Neural cell (in vitro differentiated cells): ENCODE data around the gene PLA1A. TPM values are rescaled to one million over a fixed set of nuclear protein-coding genes. Genes with fewer than 3 reads are reported as not detected.

Experiments used
- H2AFZ ChIP-seq: fragments of 200-600, 300-800 bp; sonication (generic), shearing (Covaris generic); 2 replicates; pipeline ENCODE4 v1.6.0; 2014; ENCODE audit warnings: low read depth, mild to moderate bottlenecking, antibody characterized with exemption, low read length, moderate library complexity
- H3F3A ChIP-seq: fragments of 200-600 bp; shearing (Covaris generic); 2 replicates; pipeline ENCODE4 v1.6.1; 2016; ENCODE audit warnings: mild to moderate bottlenecking, moderate library complexity, mixed read lengths, antibody characterized with exemption, low read length; ENCODE audit not compliant: insufficient read depth, poor library complexity, severe bottlenecking
- H3K27ac ChIP-seq: fragments of 200-600, 300-800 bp; sonication (generic), shearing (Covaris generic); 2 replicates; pipeline ENCODE4 v1.5.1; 2014; ENCODE audit warnings: mild to moderate bottlenecking, low read length, moderate library complexity
- H3K27me3 ChIP-seq: fragments of 300-800, 200-600 bp; sonication (generic), shearing (Covaris generic); 2 replicates; pipeline ENCODE4 v1.6.0; 2014; ENCODE audit warnings: mild to moderate bottlenecking, low read depth, low read length, moderate library complexity; ENCODE audit not compliant: insufficient read depth
- H3K36me3 ChIP-seq: fragments of 300-800, 200-600 bp; sonication (generic), shearing (Covaris generic); 2 replicates; pipeline ENCODE4 v1.5.1; 2014; ENCODE audit warnings: mild to moderate bottlenecking, antibody characterized with exemption, low read length, moderate library complexity; ENCODE audit not compliant: insufficient read depth
- H3K4me2 ChIP-seq: fragments of 300-800, 200-600 bp; sonication (generic), shearing (Covaris generic); 2 replicates; pipeline ENCODE4 v1.6.0; 2014; ENCODE audit warnings: mild to moderate bottlenecking, low read length
- H3K4me3 ChIP-seq: fragments of 300-800, 200-600 bp; sonication (generic), shearing (Covaris generic); 2 replicates; pipeline ENCODE4 v1.5.1; 2014; ENCODE audit warnings: mild to moderate bottlenecking, low read length, moderate library complexity
- H3K79me2 ChIP-seq: fragments of 200-600 bp; shearing (Covaris generic); replicated peaks from 2 replicates; pipeline ENCODE4 v1.6.0; 2014; ENCODE audit warnings: mild to moderate bottlenecking, low read length, moderate library complexity; ENCODE audit not compliant: insufficient read depth
- H3K9ac ChIP-seq: fragments of 300-800, 200-600 bp; sonication (generic), shearing (Covaris generic); 2 replicates; pipeline ENCODE4 v1.6.1; 2016; ENCODE audit warnings: mild to moderate bottlenecking, low read length, mixed read lengths
- H3K9me2 ChIP-seq: fragments of 200-600 bp; shearing (Covaris generic); 2 replicates; pipeline ENCODE4 v1.6.1; 2016; ENCODE audit warnings: mild to moderate bottlenecking, low read length, mixed read lengths; ENCODE audit not compliant: insufficient read depth
- H3K9me3 ChIP-seq: fragments of 200-600, 300-800 bp; sonication (generic), shearing (Covaris generic); 2 replicates; pipeline ENCODE4 v1.6.1; 2016; ENCODE audit warnings: mild to moderate bottlenecking, mixed run types, low read length, moderate library complexity, mixed read lengths
- H4K20me1 ChIP-seq: fragments of 200-600 bp; shearing (Covaris generic); 2 replicates; pipeline ENCODE4 v1.6.1; 2016; ENCODE audit warnings: mild to moderate bottlenecking, mixed run types; ENCODE audit not compliant: insufficient read depth
- EP300 ChIP-seq: fragments of 450-650 bp; conservative IDR thresholded peaks from 2 replicates; pipeline ENCODE4 v1.6.1; 2014; ENCODE audit warnings: antibody characterized with exemption, mild to moderate bottlenecking, moderate library complexity; ENCODE audit not compliant: poor library complexity, severe bottlenecking
- EZH2 ChIP-seq: fragments of 200-600, 300-800 bp; shearing (Covaris generic), sonication (generic); IDR thresholded peaks from 2 replicates; pipeline ENCODE4 v1.6.1; 2014; ENCODE audit warnings: antibody characterized with exemption, low read length, borderline replicate concordance, mild to moderate bottlenecking; ENCODE audit not compliant: insufficient read depth, poor library complexity, severe bottlenecking
- MXI1 ChIP-seq: fragments of 450-650 bp; conservative IDR thresholded peaks from 2 replicates; pipeline ENCODE4 v1.6.1; 2014; ENCODE audit warnings: antibody characterized with exemption, mild to moderate bottlenecking; ENCODE audit not compliant: poor library complexity, severe bottlenecking
- POLR2AphosphoS5 ChIP-seq: IDR thresholded peaks from 2 replicates; pipeline ENCODE4 v1.6.1; 2012
- RAD21 ChIP-seq: fragments of 450-650 bp; conservative IDR thresholded peaks from 2 replicates; pipeline ENCODE4 v1.6.1; 2014; ENCODE audit warnings: antibody characterized with exemption, mild to moderate bottlenecking, moderate library complexity
- SMC3 ChIP-seq: fragments of 450-650 bp; conservative IDR thresholded peaks from 2 replicates; pipeline ENCODE4 v1.6.1; 2014; ENCODE audit warnings: antibody characterized with exemption, mild to moderate bottlenecking, moderate library complexity; ENCODE audit not compliant: poor library complexity
- TAF1 ChIP-seq: IDR thresholded peaks from 2 replicates; pipeline ENCODE4 v1.6.1; 2012; ENCODE audit warnings: low read depth
- polyA plus RNA-seq: library from polyadenylated mRNA; depleted of rRNA; stranded (reverse); fragments of >200 nt; gene quantifications from 2 replicates; pipeline ENCODE4 v1.2.3, GENCODE V29; 2014
- TF ChIP-seq, protein P1 (sequence below): IDR thresholded peaks from 2 replicates; pipeline ENCODE4 v1.6.1; 2012; ENCODE audit warnings: borderline replicate concordance
- TF ChIP-seq, protein P2 (sequence below): fragments of 450-650 bp; IDR thresholded peaks from 2 replicates; pipeline ENCODE4 v1.5.1; 2014; ENCODE audit warnings: antibody characterized with exemption, mild to moderate bottlenecking, moderate library complexity; ENCODE audit not compliant: poor library complexity, severe bottlenecking

The PLA1A gene
- polyA plus RNA-seq, 1 donor from 2014 or later = not detected

DNA sequence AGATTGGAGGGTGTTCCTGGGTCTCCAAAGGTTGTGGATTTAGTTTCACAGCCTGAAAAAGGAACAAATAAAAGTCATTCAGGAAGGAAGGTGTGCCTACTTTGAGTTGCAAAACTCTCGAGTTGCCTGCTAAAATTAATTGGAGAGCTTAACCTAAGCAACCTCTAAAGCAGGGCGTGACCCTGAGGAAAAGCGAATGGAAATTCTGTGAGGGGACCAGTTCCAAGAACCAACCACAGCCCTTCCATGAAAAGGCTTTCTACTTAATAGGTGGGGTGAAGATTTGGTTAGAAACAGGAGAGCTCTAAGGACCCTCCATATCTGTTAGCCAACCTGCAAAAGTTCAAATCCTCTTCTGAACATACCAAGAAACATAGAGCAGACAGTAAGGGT, 39.8 kb upstream of the PLA1A start:
- no peaks in the 10 kb centered on the region for H3K36me3 ChIP-seq
- no peaks in the 10 kb centered on the region for H3K9me3 ChIP-seq
- no peak for TF ChIP-seq RAD21
- H3K9me2 ChIP-seq = no peaks in the 10 kb centered on the region
- H3K27me3 ChIP-seq = no peaks in the 10 kb centered on the region
- no peak overlapping the region for H3K27ac ChIP-seq
- H3K4me3 ChIP-seq = no peak overlapping the region
- H3K4me2 ChIP-seq = no peak overlapping the region
- H3K9ac ChIP-seq = no peak overlapping the region
- no peaks in the 10 kb centered on the region for H3K79me2 ChIP-seq
- no peak overlapping the region for H2AFZ ChIP-seq
- H4K20me1 ChIP-seq = no peaks in the 10 kb centered on the region
- no peaks in the 10 kb centered on the region for H3F3A ChIP-seq

DNA sequence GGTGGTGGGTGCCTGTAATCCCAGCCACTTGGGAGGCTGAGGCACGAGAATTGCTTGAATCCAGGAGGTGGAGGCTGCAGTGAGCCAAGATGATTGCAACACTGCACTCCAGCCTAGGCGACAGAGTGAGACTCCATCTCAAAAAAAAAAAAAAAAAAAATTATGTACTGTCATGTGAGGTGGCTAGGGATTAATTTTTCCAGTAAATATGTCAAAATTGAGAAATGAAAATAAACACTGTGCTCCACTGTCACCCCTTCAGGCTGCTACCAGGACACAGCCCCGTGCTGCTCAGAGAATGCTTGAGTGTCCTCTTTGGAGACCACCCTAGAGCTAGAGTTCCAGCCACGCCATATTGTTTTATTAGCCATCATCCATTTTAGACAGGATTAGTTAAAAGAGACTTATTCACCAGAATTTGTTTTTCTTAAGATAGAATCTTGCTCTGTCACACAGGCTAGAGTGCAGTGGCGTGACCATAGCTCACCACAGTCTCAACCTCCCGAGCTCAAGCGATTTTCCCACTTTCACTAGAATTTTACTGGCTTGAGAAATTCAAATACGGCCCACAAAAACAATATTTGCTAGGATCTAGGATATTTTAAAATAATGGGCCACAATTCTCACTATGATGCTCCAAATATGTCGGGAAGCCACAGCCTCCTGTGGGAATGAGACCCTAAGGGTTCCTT, 38.9 kb upstream of the PLA1A start:
- H3K4me2 ChIP-seq = no peak overlapping the region
- H3K9me2 ChIP-seq = no peaks in the 10 kb centered on the region
- H3K79me2 ChIP-seq = no peaks in the 10 kb centered on the region
- H2AFZ ChIP-seq = no peak overlapping the region
- no peaks in the 10 kb centered on the region for H3K9me3 ChIP-seq
- no peak overlapping the region for H3K9ac ChIP-seq
- H3K4me3 ChIP-seq = no peak overlapping the region
- no peaks in the 10 kb centered on the region for H3K27me3 ChIP-seq
- TF ChIP-seq EP300 (no peak), TAF1 (no peak), EZH2 (no peak), POLR2AphosphoS5 (no peak), SMC3 (no peak), RAD21 (no peak), MXI1 (no peak)
- TF ChIP-seq, protein P1, sequence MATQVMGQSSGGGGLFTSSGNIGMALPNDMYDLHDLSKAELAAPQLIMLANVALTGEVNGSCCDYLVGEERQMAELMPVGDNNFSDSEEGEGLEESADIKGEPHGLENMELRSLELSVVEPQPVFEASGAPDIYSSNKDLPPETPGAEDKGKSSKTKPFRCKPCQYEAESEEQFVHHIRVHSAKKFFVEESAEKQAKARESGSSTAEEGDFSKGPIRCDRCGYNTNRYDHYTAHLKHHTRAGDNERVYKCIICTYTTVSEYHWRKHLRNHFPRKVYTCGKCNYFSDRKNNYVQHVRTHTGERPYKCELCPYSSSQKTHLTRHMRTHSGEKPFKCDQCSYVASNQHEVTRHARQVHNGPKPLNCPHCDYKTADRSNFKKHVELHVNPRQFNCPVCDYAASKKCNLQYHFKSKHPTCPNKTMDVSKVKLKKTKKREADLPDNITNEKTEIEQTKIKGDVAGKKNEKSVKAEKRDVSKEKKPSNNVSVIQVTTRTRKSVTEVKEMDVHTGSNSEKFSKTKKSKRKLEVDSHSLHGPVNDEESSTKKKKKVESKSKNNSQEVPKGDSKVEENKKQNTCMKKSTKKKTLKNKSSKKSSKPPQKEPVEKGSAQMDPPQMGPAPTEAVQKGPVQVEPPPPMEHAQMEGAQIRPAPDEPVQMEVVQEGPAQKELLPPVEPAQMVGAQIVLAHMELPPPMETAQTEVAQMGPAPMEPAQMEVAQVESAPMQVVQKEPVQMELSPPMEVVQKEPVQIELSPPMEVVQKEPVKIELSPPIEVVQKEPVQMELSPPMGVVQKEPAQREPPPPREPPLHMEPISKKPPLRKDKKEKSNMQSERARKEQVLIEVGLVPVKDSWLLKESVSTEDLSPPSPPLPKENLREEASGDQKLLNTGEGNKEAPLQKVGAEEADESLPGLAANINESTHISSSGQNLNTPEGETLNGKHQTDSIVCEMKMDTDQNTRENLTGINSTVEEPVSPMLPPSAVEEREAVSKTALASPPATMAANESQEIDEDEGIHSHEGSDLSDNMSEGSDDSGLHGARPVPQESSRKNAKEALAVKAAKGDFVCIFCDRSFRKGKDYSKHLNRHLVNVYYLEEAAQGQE = no peak
- TF ChIP-seq, protein P2, sequence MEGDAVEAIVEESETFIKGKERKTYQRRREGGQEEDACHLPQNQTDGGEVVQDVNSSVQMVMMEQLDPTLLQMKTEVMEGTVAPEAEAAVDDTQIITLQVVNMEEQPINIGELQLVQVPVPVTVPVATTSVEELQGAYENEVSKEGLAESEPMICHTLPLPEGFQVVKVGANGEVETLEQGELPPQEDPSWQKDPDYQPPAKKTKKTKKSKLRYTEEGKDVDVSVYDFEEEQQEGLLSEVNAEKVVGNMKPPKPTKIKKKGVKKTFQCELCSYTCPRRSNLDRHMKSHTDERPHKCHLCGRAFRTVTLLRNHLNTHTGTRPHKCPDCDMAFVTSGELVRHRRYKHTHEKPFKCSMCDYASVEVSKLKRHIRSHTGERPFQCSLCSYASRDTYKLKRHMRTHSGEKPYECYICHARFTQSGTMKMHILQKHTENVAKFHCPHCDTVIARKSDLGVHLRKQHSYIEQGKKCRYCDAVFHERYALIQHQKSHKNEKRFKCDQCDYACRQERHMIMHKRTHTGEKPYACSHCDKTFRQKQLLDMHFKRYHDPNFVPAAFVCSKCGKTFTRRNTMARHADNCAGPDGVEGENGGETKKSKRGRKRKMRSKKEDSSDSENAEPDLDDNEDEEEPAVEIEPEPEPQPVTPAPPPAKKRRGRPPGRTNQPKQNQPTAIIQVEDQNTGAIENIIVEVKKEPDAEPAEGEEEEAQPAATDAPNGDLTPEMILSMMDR = no peak
- no peaks in the 10 kb centered on the region for H4K20me1 ChIP-seq
- no peak overlapping the region for H3K27ac ChIP-seq
- H3F3A ChIP-seq = no peaks in the 10 kb centered on the region
- no peaks in the 10 kb centered on the region for H3K36me3 ChIP-seq
